ENCODE measurements around the gene ZMIZ2.
"Not testable (repeated sequence)": the region's sequence is repeated elsewhere in the genome, so short reads cannot be mapped to it uniquely, and the experiment has no call there.

The ZMIZ2 gene

GRCh38 chr7:44771358-44771757 lies 22.7 kb downstream of the ZMIZ2 start:
- H3K4me1 ChIP-seq (ENCODE audit: control insufficient read depth in 5 of 5, insufficient read depth in 5 of 5, low read length in 5 of 5) = peaks cover 8 to 33% (median 32%) of the 10 kb centered on the region in 5 donors

GRCh38 chr7:44772440-44772839 lies 23.8 kb downstream of the ZMIZ2 start:
- Histone ChIP-seq H3K9ac (ENCODE audit: low read length in 5 of 5) (no peak overlapping the region), H3K36me3 (ENCODE audit: control insufficient read depth in 5 of 5, insufficient read depth in 5 of 5, low read length in 5 of 5) (peaks cover 0 to 7% (median 4%) of the 10 kb centered on the region in 5 donors), H3K27me3 (ENCODE audit: control insufficient read depth in 5 of 5, insufficient read depth in 4 of 5, low read length in 5 of 5) (peaks cover 0 to 8% (median 0%) of the 10 kb centered on the region in 5 donors), H3K4me1 (ENCODE audit: control insufficient read depth in 5 of 5, insufficient read depth in 5 of 5, low read length in 5 of 5) (peaks cover 8 to 33% (median 31%) of the 10 kb centered on the region in 5 donors), H3K4me3 (ENCODE audit: low read depth in 1 of 5, low read length in 5 of 5) (no peak overlapping the region), H3K9me3 (ENCODE audit: control insufficient read depth in 5 of 5, low read length in 5 of 5) (no peaks in the 10 kb centered on the region), H3K27ac (ENCODE audit: low read depth, low read length) (no peak overlapping the region)

More at GRCh38 chr7:44771358-44771757, 22.7 kb downstream of the ZMIZ2 start:
- no peaks in the 10 kb centered on the region for H3K9me3 ChIP-seq (ENCODE audit: control insufficient read depth in 5 of 5, low read length in 5 of 5)
- no peak overlapping the region for H3K9ac ChIP-seq (ENCODE audit: low read length in 5 of 5)
- H3K27ac ChIP-seq (ENCODE audit: low read depth, low read length) = no peak overlapping the region
- no peak overlapping the region for H3K4me3 ChIP-seq (ENCODE audit: low read depth in 1 of 5, low read length in 5 of 5)
- H3K36me3 ChIP-seq (ENCODE audit: control insufficient read depth in 5 of 5, insufficient read depth in 5 of 5, low read length in 5 of 5) = peaks cover 0 to 18% (median 14%) of the 10 kb centered on the region in 5 donors
- H3K27me3 ChIP-seq (ENCODE audit: control insufficient read depth in 5 of 5, insufficient read depth in 4 of 5, low read length in 5 of 5) = peaks cover 0 to 8% (median 0%) of the 10 kb centered on the region in 5 donors

- no peaks in the 10 kb centered on the region for H3K9me3 ChIP-seq (ENCODE audit: control insufficient read depth in 5 of 5, low read length in 5 of 5)
- H3K36me3 ChIP-seq (ENCODE audit: control insufficient read depth in 5 of 5, insufficient read depth in 5 of 5, low read length in 5 of 5) = peaks cover 0 to 3% (median 0%) of the 10 kb centered on the region in 5 donors
- peaks cover 0 to 8% (median 0%) of the 10 kb centered on the region in 5 donors for H3K27me3 ChIP-seq (ENCODE audit: control insufficient read depth in 5 of 5, insufficient read depth in 4 of 5, low read length in 5 of 5)
- peaks cover 8 to 30% (median 27%) of the 10 kb centered on the region in 5 donors for H3K4me1 ChIP-seq (ENCODE audit: control insufficient read depth in 5 of 5, insufficient read depth in 5 of 5, low read length in 5 of 5)
- H3K9ac ChIP-seq (ENCODE audit: low read length in 5 of 5) = no peak overlapping the region
- no peak overlapping the region for H3K27ac ChIP-seq (ENCODE audit: low read depth, low read length)
- H3K4me3 ChIP-seq (ENCODE audit: low read depth in 1 of 5, low read length in 5 of 5) = no peak overlapping the region
These were observed 24.2 kb downstream of the ZMIZ2 start for GRCh38 chr7:44772867-44773266.

- not testable (repeated sequence) for H3K9me3 ChIP-seq (ENCODE audit: control insufficient read depth in 5 of 5, low read length in 5 of 5); H3K36me3 ChIP-seq (ENCODE audit: control insufficient read depth in 5 of 5, insufficient read depth in 5 of 5, low read length in 5 of 5); H3K27me3 ChIP-seq (ENCODE audit: control insufficient read depth in 5 of 5, insufficient read depth in 4 of 5, low read length in 5 of 5); H3K27ac ChIP-seq (ENCODE audit: low read depth, low read length); H3K4me3 ChIP-seq (ENCODE audit: low read depth in 1 of 5, low read length in 5 of 5); H3K9ac ChIP-seq (ENCODE audit: low read length in 5 of 5)
- peaks cover 5 to 14% (median 11%) of the 10 kb centered on the region in 5 donors for H3K4me1 ChIP-seq (ENCODE audit: control insufficient read depth in 5 of 5, insufficient read depth in 5 of 5, low read length in 5 of 5)
These were observed 25.8 kb downstream of the ZMIZ2 start for GRCh38 chr7:44774486-44774885.

- Histone ChIP-seq H3K9me3 (ENCODE audit: control insufficient read depth in 5 of 5, low read length in 5 of 5) (no peaks in the 10 kb centered on the region), H3K27me3 (ENCODE audit: control insufficient read depth in 5 of 5, insufficient read depth in 4 of 5, low read length in 5 of 5) (peaks cover 0 to 8% (median 0%) of the 10 kb centered on the region in 5 donors), H3K4me1 (ENCODE audit: control insufficient read depth in 5 of 5, insufficient read depth in 5 of 5, low read length in 5 of 5) (peaks cover 0 to 3% (median under 1%) of the 10 kb centered on the region in 5 donors), H3K36me3 (ENCODE audit: control insufficient read depth in 5 of 5, insufficient read depth in 5 of 5, low read length in 5 of 5) (no peaks in the 10 kb centered on the region), H3K4me3 (ENCODE audit: low read depth in 1 of 5, low read length in 5 of 5) (no peak overlapping the region), H3K27ac (ENCODE audit: low read depth, low read length) (no peak overlapping the region), H3K9ac (ENCODE audit: low read length in 5 of 5) (no peak overlapping the region)
These were observed 26.9 kb downstream of the ZMIZ2 start for GRCh38 chr7:44775383-44776107.

- Histone ChIP-seq H3K27me3 (ENCODE audit: control insufficient read depth in 5 of 5, insufficient read depth in 4 of 5, low read length in 5 of 5) (peaks cover 0 to 8% (median 0%) of the 10 kb centered on the region in 5 donors), H3K4me1 (ENCODE audit: control insufficient read depth in 5 of 5, insufficient read depth in 5 of 5, low read length in 5 of 5) (no peaks in the 10 kb centered on the region), H3K27ac (ENCODE audit: low read depth, low read length) (no peak overlapping the region), H3K36me3 (ENCODE audit: control insufficient read depth in 5 of 5, insufficient read depth in 5 of 5, low read length in 5 of 5) (no peaks in the 10 kb centered on the region), H3K9me3 (ENCODE audit: control insufficient read depth in 5 of 5, low read length in 5 of 5) (no peaks in the 10 kb centered on the region), H3K9ac (ENCODE audit: low read length in 5 of 5) (no peak overlapping the region), H3K4me3 (ENCODE audit: low read depth in 1 of 5, low read length in 5 of 5) (no peak overlapping the region)
These were observed 27.6 kb downstream of the ZMIZ2 start for GRCh38 chr7:44776211-44776610.

- H3K4me3 ChIP-seq (ENCODE audit: low read depth in 1 of 5, low read length in 5 of 5) = no peak overlapping the region
- no peaks in the 10 kb centered on the region for H3K36me3 ChIP-seq (ENCODE audit: control insufficient read depth in 5 of 5, insufficient read depth in 5 of 5, low read length in 5 of 5)
- no peaks in the 10 kb centered on the region for H3K27me3 ChIP-seq (ENCODE audit: control insufficient read depth in 5 of 5, insufficient read depth in 4 of 5, low read length in 5 of 5)
- H3K27ac ChIP-seq (ENCODE audit: low read depth, low read length) = no peak overlapping the region
- no peaks in the 10 kb centered on the region for H3K4me1 ChIP-seq (ENCODE audit: control insufficient read depth in 5 of 5, insufficient read depth in 5 of 5, low read length in 5 of 5)
- H3K9me3 ChIP-seq (ENCODE audit: control insufficient read depth in 5 of 5, low read length in 5 of 5) = peaks cover 0 to 15% (median 6%) of the 10 kb centered on the region in 5 donors
- H3K9ac ChIP-seq (ENCODE audit: low read length in 5 of 5) = no peak overlapping the region
These were observed 33.8 kb downstream of the ZMIZ2 start for GRCh38 chr7:44782460-44782859.

GRCh38 chr7:44783407-44783806 lies 34.8 kb downstream of the ZMIZ2 start:
- no peak overlapping the region for H3K9ac ChIP-seq (ENCODE audit: low read length in 5 of 5)
- no peak overlapping the region for H3K4me3 ChIP-seq (ENCODE audit: low read depth in 1 of 5, low read length in 5 of 5)
- H3K36me3 ChIP-seq (ENCODE audit: control insufficient read depth in 5 of 5, insufficient read depth in 5 of 5, low read length in 5 of 5) = no peaks in the 10 kb centered on the region
- H3K9me3 ChIP-seq (ENCODE audit: control insufficient read depth in 5 of 5, low read length in 5 of 5) = peaks cover 0 to 15% (median 6%) of the 10 kb centered on the region in 5 donors
- no peaks in the 10 kb centered on the region for H3K27me3 ChIP-seq (ENCODE audit: control insufficient read depth in 5 of 5, insufficient read depth in 4 of 5, low read length in 5 of 5)
- no peaks in the 10 kb centered on the region for H3K4me1 ChIP-seq (ENCODE audit: control insufficient read depth in 5 of 5, insufficient read depth in 5 of 5, low read length in 5 of 5)
- no peak overlapping the region for H3K27ac ChIP-seq (ENCODE audit: low read depth, low read length)

GRCh38 chr7:44784364-44784763 lies 35.7 kb downstream of the ZMIZ2 start:
- no peak overlapping the region for H3K9ac ChIP-seq (ENCODE audit: low read length in 5 of 5)
- H3K4me3 ChIP-seq (ENCODE audit: low read depth in 1 of 5, low read length in 5 of 5) = no peak overlapping the region
- H3K9me3 ChIP-seq (ENCODE audit: control insufficient read depth in 5 of 5, low read length in 5 of 5) = peaks cover 0 to 15% (median 6%) of the 10 kb centered on the region in 5 donors
- H3K27ac ChIP-seq (ENCODE audit: low read depth, low read length) = no peak overlapping the region
- H3K27me3 ChIP-seq (ENCODE audit: control insufficient read depth in 5 of 5, insufficient read depth in 4 of 5, low read length in 5 of 5) = no peaks in the 10 kb centered on the region
- H3K4me1 ChIP-seq (ENCODE audit: control insufficient read depth in 5 of 5, insufficient read depth in 5 of 5, low read length in 5 of 5) = no peaks in the 10 kb centered on the region
- H3K36me3 ChIP-seq (ENCODE audit: control insufficient read depth in 5 of 5, insufficient read depth in 5 of 5, low read length in 5 of 5) = no peaks in the 10 kb centered on the region

GRCh38 chr7:44785218-44785617 lies 36.6 kb downstream of the ZMIZ2 start:
- H3K9ac ChIP-seq (ENCODE audit: low read length in 5 of 5); H3K27me3 ChIP-seq (ENCODE audit: control insufficient read depth in 5 of 5, insufficient read depth in 4 of 5, low read length in 5 of 5); H3K27ac ChIP-seq (ENCODE audit: low read depth, low read length); H3K36me3 ChIP-seq (ENCODE audit: control insufficient read depth in 5 of 5, insufficient read depth in 5 of 5, low read length in 5 of 5); H3K4me1 ChIP-seq (ENCODE audit: control insufficient read depth in 5 of 5, insufficient read depth in 5 of 5, low read length in 5 of 5); H3K4me3 ChIP-seq (ENCODE audit: low read depth in 1 of 5, low read length in 5 of 5): not testable (repeated sequence)
- H3K9me3 ChIP-seq (ENCODE audit: control insufficient read depth in 5 of 5, low read length in 5 of 5) = peaks cover 0 to 15% (median 6%) of the 10 kb centered on the region in 5 donors
